Activated B cell treated with CpG ODN at 0.5 μM for 24 hours (primary cell): ENCODE data around the gene EGFLAM. TPM values are rescaled to one million over a fixed set of nuclear protein-coding genes. Genes with fewer than 3 reads are reported as not detected.

Experiments used
- ATAC-seq: fragments of 200-7000 bp; cut with Tn5 transposase; one replicate; pipeline ENCODE4 v1.10.0; 2021; ENCODE audit warnings: low read depth, mild to moderate bottlenecking, moderate library complexity
- CTCF ChIA-PET: fragments of 350-600 bp; sonication (Branson Sonifier 250); formaldehyde crosslinking; loops from one replicate; lab custom pipeline; 2021; ENCODE audit warnings: antibody characterized with exemption; lab: Charles Lee
- POLR2A ChIA-PET: fragments of 350-600 bp; sonication (Branson Sonifier 250); formaldehyde crosslinking; loops from one replicate; lab custom pipeline; 2021; ENCODE audit warnings: antibody characterized with exemption; lab: Charles Lee
- DNase-seq: peaks from one replicate; pipeline ENCODE4 v3.0.0; 2022
- H3K27ac Mint-ChIP-seq: one replicate; pipeline ENCODE4 v1.8.0; 2020; ENCODE audit warnings: mixed read lengths
- H3K27me3 Mint-ChIP-seq: one replicate; pipeline ENCODE4 v1.8.0; 2021; ENCODE audit warnings: mixed read lengths
- H3K36me3 Mint-ChIP-seq: one replicate; pipeline ENCODE4 v1.8.0; 2021; ENCODE audit warnings: low read depth, mixed read lengths
- H3K4me1 Mint-ChIP-seq: one replicate; pipeline ENCODE4 v1.8.0; 2021; ENCODE audit warnings: mixed read lengths
- H3K4me3 Mint-ChIP-seq: one replicate; pipeline ENCODE4 v1.8.0; 2020; ENCODE audit warnings: mild to moderate bottlenecking, mixed read lengths
- H3K9me3 Mint-ChIP-seq: one replicate; pipeline ENCODE4 v1.8.0; 2020; ENCODE audit warnings: mixed read lengths
- intact Hi-C: fragments of 100-400 bp; cut with micrococcal nuclease; formaldehyde crosslinking; loops from one replicate; pipeline ENCODE4 v1.15.1; 2024
- total RNA-seq: library from RNA; stranded (reverse); gene quantifications from 2 replicates; pipeline ENCODE4 v1.2.3, GENCODE V29; 2022
- TF ChIP-seq, protein P1 (sequence below): fragments of 200-600 bp; IDR thresholded peaks from one replicate; pipeline ENCODE4 v1.8.0; 2022; ENCODE audit warnings: antibody characterized with exemption, mild to moderate bottlenecking

The EGFLAM gene
- total RNA-seq, 1 donor from 2014 or later, result not detected

DNA sequence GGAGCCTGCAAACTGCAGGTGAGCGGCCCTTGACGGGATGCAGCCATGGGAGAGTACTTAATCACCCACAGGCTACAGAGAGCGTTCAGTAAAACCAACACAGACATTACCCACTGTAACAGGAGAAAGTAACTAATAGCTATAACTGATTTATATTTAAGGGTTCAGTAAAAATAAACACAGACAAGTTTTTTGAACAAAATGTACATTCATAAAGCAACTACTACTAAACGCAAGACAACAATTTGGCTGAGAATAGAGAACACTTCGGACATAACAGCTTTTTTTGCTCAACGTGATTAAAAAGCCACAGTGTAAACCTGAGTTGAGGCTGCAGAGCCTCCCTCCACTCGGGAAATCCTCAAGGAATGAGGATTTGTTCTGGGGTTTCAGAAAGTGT, 236.4 kb downstream of the EGFLAM start:
- intact Hi-C loops, result no loop called here
- no peak for ATAC-seq
- Mint-ChIP-seq H3K27ac (no peak overlapping the region), H3K4me1 (no peaks in the 10 kb centered on the region), H3K36me3 (no peaks in the 10 kb centered on the region), H3K9me3 (no peaks in the 10 kb centered on the region), H3K27me3 (peaks cover 32% of the 10 kb centered on the region), H3K4me3 (no peak overlapping the region)
- no peak for DNase-seq
- CTCF ChIA-PET, result no interaction called here
- TF ChIP-seq, protein P1, sequence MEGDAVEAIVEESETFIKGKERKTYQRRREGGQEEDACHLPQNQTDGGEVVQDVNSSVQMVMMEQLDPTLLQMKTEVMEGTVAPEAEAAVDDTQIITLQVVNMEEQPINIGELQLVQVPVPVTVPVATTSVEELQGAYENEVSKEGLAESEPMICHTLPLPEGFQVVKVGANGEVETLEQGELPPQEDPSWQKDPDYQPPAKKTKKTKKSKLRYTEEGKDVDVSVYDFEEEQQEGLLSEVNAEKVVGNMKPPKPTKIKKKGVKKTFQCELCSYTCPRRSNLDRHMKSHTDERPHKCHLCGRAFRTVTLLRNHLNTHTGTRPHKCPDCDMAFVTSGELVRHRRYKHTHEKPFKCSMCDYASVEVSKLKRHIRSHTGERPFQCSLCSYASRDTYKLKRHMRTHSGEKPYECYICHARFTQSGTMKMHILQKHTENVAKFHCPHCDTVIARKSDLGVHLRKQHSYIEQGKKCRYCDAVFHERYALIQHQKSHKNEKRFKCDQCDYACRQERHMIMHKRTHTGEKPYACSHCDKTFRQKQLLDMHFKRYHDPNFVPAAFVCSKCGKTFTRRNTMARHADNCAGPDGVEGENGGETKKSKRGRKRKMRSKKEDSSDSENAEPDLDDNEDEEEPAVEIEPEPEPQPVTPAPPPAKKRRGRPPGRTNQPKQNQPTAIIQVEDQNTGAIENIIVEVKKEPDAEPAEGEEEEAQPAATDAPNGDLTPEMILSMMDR, result no peak
- POLR2A ChIA-PET, result no interaction called here

DNA sequence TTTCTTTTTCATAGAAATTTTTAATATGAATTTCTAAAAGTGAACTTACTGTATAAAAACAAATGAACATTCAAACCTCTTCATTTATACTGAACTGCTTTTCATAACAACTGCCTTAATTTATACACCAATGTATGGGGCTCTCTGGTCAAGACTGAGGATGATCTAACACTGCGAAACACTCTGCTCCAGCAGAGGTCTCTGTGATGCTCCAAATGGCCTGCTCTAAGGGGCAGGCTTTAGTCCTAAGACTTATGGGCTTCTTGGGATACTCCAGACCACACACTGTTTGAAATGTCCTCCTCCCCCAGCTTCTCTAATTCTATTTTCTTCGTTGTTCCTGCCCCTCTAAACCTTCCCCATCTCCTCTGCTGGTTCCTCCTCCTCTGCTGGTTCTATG, 239.6 kb downstream of the EGFLAM start:
- POLR2A ChIA-PET, result no interaction called here
- no peaks in the 10 kb centered on the region for H3K9me3 Mint-ChIP-seq
- H3K4me3 Mint-ChIP-seq, result no peak overlapping the region
- ATAC-seq (no peak), DNase-seq (no peak)
- intact Hi-C loops, result no loop called here
- H3K27me3 Mint-ChIP-seq, result peaks cover 17% of the 10 kb centered on the region
- H3K4me1 Mint-ChIP-seq, result no peaks in the 10 kb centered on the region
- no peaks in the 10 kb centered on the region for H3K36me3 Mint-ChIP-seq
- CTCF ChIA-PET, result no interaction called here
- H3K27ac Mint-ChIP-seq, result no peak overlapping the region
- TF ChIP-seq, protein P1, result no peak

DNA sequence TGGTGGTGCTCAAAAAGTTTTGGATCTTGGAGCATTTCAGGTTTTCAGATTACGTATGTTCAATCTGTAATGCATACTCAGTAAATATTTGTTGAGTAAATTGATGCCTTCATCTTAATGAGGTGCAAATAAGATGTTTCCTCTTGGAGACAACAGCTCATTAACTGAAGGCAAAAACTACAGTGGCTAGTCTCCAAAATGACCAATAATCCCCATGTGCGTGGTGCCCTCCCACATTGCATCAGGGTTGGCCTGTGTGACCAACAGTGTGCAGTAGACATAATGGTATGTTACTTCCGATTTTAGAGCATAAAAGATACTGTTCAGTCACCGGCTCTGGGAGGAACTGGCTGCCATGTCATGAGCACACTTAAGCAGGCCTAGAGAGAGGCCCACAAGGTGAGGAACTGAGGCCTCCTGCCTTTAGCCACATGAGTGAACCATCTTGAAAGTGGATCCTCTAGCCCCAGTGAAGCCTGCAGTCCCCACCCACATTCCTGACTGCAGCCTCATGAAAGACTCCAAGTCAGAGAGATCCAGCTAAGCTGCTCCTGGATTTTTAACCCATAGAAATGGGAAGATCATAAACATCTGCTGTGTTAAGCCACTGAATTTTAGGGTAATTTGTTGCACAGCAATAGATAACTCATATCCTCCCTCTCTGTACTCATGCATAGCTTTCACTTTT, 242.4 kb downstream of the EGFLAM start:
- Mint-ChIP-seq H3K27me3 (peaks cover 14% of the 10 kb centered on the region), H3K27ac (no peak overlapping the region), H3K4me3 (no peak overlapping the region), H3K36me3 (no peaks in the 10 kb centered on the region), H3K9me3 (no peaks in the 10 kb centered on the region), H3K4me1 (no peaks in the 10 kb centered on the region)
- CTCF ChIA-PET, result interaction anchor here (1.4 kb wide), 1 partner anchor 59 kb away, joined by 4 read pairs; no protein-coding TSS in a partner anchor
- POLR2A ChIA-PET, result no interaction called here
- DNase-seq (no peak), ATAC-seq (no peak)
- TF ChIP-seq, protein P1, result no peak
- intact Hi-C loops, result no loop called here

DNA sequence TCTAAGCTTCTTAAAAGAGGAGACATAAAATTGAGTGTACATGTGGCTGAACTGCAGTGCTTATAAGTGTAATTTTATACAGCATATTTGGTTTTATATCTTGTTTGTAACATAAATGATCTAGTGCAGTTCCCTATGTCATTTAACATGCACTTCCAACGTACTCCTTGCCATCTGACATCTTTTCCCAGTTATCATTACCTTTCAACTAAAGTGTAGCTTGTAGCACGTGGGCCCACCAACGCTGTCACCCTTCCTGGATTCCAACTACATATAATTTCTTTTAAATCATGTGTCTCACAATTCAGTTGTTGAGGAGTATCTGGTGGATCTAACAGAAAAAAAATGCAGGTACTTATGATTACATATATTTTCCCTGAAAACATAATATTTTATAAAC, 247.9 kb downstream of the EGFLAM start:
- Mint-ChIP-seq H3K4me1 (no peaks in the 10 kb centered on the region), H3K27me3 (peaks cover 6% of the 10 kb centered on the region), H3K4me3 (no peak overlapping the region), H3K36me3 (no peaks in the 10 kb centered on the region), H3K9me3 (no peaks in the 10 kb centered on the region), H3K27ac (no peak overlapping the region)
- intact Hi-C loops, result no loop called here
- DNase-seq (no peak), ATAC-seq (no peak)
- POLR2A ChIA-PET, result no interaction called here
- CTCF ChIA-PET, result no interaction called here
- TF ChIP-seq, protein P1, result no peak

DNA sequence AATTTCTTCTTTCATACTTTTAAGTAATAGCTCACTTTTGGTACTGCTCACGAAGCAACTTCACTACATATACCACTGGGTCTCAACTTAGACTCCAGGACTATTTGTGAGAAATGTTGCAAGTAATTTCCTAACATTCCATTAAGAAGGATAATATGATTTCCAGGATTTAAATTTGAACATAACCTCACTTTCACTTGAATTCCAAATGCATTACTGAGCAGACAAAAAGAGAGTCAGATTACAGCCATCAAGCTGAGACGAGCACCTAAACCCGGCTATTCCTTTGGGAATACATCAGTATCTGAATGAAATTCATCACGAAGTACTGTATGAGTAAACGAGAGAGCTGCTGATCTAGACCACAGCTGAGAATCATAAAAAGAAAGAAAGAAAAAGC, 250.8 kb downstream of the EGFLAM start:
- Mint-ChIP-seq H3K4me3 (no peak overlapping the region), H3K27me3 (peaks cover 15% of the 10 kb centered on the region), H3K36me3 (no peaks in the 10 kb centered on the region), H3K27ac (no peak overlapping the region), H3K4me1 (no peaks in the 10 kb centered on the region), H3K9me3 (no peaks in the 10 kb centered on the region)
- intact Hi-C loops, result no loop called here
- POLR2A ChIA-PET, result interaction anchor here (0.6 kb wide), 1 partner anchor 115 kb away, joined by 3 read pairs; no protein-coding TSS in a partner anchor
- ATAC-seq (no peak), DNase-seq (no peak)
- TF ChIP-seq, protein P1, result no peak
- CTCF ChIA-PET, result no interaction called here
